CD14-positive monocyte (primary cell): ENCODE measurements around the gene KRTAP2-3. TPM values are rescaled to one million over a fixed set of nuclear protein-coding genes. Genes with fewer than 3 reads are reported as not detected.

ENCODE experiments used
- DNase-seq, 3 donors: peaks; one replicate each; pipeline ENCODE4 v3.0.0-alpha.2; 2011 to 2022
- H2AFZ ChIP-seq: 2 replicates; pipeline ENCODE4 v1.6.0; 2012; ENCODE audit warnings: mild to moderate bottlenecking, low read depth, low read length, inconsistent platforms; ENCODE audit not compliant: insufficient read depth, poor library complexity, severe bottlenecking
- H3K27ac ChIP-seq, 2 donors: 1 replicate in 1 of 2; 2 replicates in 1 of 2; pipeline ENCODE4 v1.5.1; 2012 to 2013; ENCODE audit warnings: low read length in 2 of 2, control low read depth in 1 of 2, inconsistent platforms in 1 of 2, low read depth in 1 of 2, mild to moderate bottlenecking in 1 of 2
- H3K27me3 ChIP-seq, 2 donors: one replicate each; pipeline versions ENCODE4 v1.6.0 to v1.6.1; 2011 to 2013; ENCODE audit warnings: low read length in 2 of 2; ENCODE audit not compliant: control insufficient read depth in 2 of 2, insufficient read depth in 2 of 2
- H3K36me3 ChIP-seq, 2 donors: replicated peaks in 1 of 2; 1 replicate in 1 of 2; 2 replicates in 1 of 2; pipeline versions ENCODE4 v1.5.1 to v1.6.1; 2012 to 2013; ENCODE audit warnings: low read length in 2 of 2, control low read depth in 1 of 2, inconsistent platforms in 1 of 2, mild to moderate bottlenecking in 1 of 2; ENCODE audit not compliant: insufficient read depth in 2 of 2, control insufficient read depth in 1 of 2
- H3K4me1 ChIP-seq, 2 donors: 1 replicate in 1 of 2; 2 replicates in 1 of 2; pipeline versions ENCODE4 v1.5.1 to v1.6.1; 2012 to 2013; ENCODE audit warnings: low read length in 2 of 2, control low read depth in 1 of 2, inconsistent platforms in 1 of 2, mild to moderate bottlenecking in 1 of 2, moderate library complexity in 1 of 2; ENCODE audit not compliant: insufficient read depth in 2 of 2, control insufficient read depth in 1 of 2
- H3K4me2 ChIP-seq: replicated peaks from 2 replicates; pipeline ENCODE3; 2012; ENCODE audit warnings: low read length, moderate library complexity, mild to moderate bottlenecking; ENCODE audit not compliant: poor library complexity, severe bottlenecking; ENCODE audit errors: extremely low read depth
- H3K4me3 ChIP-seq, 3 experiments: fragments of 200-600 bp in 1 of 3; sonication (generic) in 1 of 3; replicated peaks in 1 of 3; 1 replicate in 2 of 3; 2 replicates in 1 of 3; pipeline ENCODE4 v1.5.1; 2011 to 2013; ENCODE audit warnings: low read length in 3 of 3, mild to moderate bottlenecking in 3 of 3, control low read depth in 2 of 3, low read depth in 2 of 3, inconsistent platforms in 1 of 3, moderate library complexity in 1 of 3
- H3K79me2 ChIP-seq: 2 replicates; pipeline ENCODE4 v1.6.0; 2012; ENCODE audit warnings: mild to moderate bottlenecking, control low read depth, inconsistent platforms, low read length, moderate library complexity; ENCODE audit not compliant: insufficient read depth
- H3K9ac ChIP-seq: 2 replicates; pipeline ENCODE4 v1.6.0; 2017; ENCODE audit warnings: low read length, mild to moderate bottlenecking; ENCODE audit not compliant: insufficient read depth, poor library complexity, severe bottlenecking
- H3K9me3 ChIP-seq, 2 donors: replicated peaks in 1 of 2; 1 replicate in 1 of 2; 2 replicates in 1 of 2; pipeline versions ENCODE4 v1.5.1 to v1.6.1; 2012 to 2013; ENCODE audit warnings: low read length in 2 of 2, control low read depth in 1 of 2; ENCODE audit not compliant: control insufficient read depth in 1 of 2, insufficient read depth in 1 of 2
- H4K20me1 ChIP-seq: 2 replicates; pipeline ENCODE4 v1.6.0; 2012; ENCODE audit warnings: mild to moderate bottlenecking, low read length, control low read depth, moderate library complexity; ENCODE audit not compliant: insufficient read depth
- H3K27ac Mint-ChIP-seq, 7 donors: one replicate each; pipeline ENCODE4 v1.8.0; 2020; ENCODE audit warnings: mild to moderate bottlenecking in 7 of 7, mixed read lengths in 7 of 7, moderate library complexity in 6 of 7, inconsistent platforms in 2 of 7
- H3K27me3 Mint-ChIP-seq, 3 donors: one replicate each; pipeline ENCODE4 v1.8.0; 2021 to 2022; ENCODE audit warnings: low read depth in 3 of 3, mild to moderate bottlenecking in 3 of 3, mixed read lengths in 3 of 3, moderate library complexity in 3 of 3, inconsistent platforms in 1 of 3
- H3K36me3 Mint-ChIP-seq, 2 donors: one replicate each; pipeline ENCODE4 v1.8.0; 2020; ENCODE audit warnings: mixed read lengths in 2 of 2, inconsistent platforms in 1 of 2, mild to moderate bottlenecking in 1 of 2
- H3K4me1 Mint-ChIP-seq: one replicate; pipeline ENCODE4 v1.8.0; 2020; ENCODE audit warnings: mild to moderate bottlenecking, mixed read lengths
- H3K4me3 Mint-ChIP-seq, 2 donors: one replicate each; pipeline ENCODE4 v1.8.0; 2020; ENCODE audit warnings: mild to moderate bottlenecking in 2 of 2, mixed read lengths in 2 of 2, moderate library complexity in 1 of 2
- H3K9me3 Mint-ChIP-seq, 7 donors: one replicate each; pipeline ENCODE4 v1.8.0; 2020 to 2022; ENCODE audit warnings: mixed read lengths in 7 of 7, mild to moderate bottlenecking in 6 of 7, moderate library complexity in 6 of 7, inconsistent platforms in 2 of 7
- WGBS: methylation state at CpG from one replicate; pipeline ENCODE4 v1.1.5; 2013; ENCODE audit warnings: missing lambda C conversion rate; ENCODE audit not compliant: insufficient coverage; 5-methylcytosine and 5-hydroxymethylcytosine counted together
- intact Hi-C, 2 donors: fragments of 100-400 bp; cut with micrococcal nuclease; formaldehyde crosslinking; loops; one replicate each; pipeline versions ENCODE4 v1.15.0 to v1.15.1; 2023
- polyA plus RNA-seq, 3 donors: library from polyadenylated mRNA; depleted of rRNA in 1 of 3; unstranded in 2 of 3; stranded (reverse) in 1 of 3; fragments of 300-500 nt in 2 of 3; fragments of >200 nt in 1 of 3; fragmentation: Illumina TruSeq in 2 of 3; gene quantifications; 1 replicate in 2 of 3; 2 replicates in 1 of 3; pipeline ENCODE4 v1.2.3, GENCODE V29; 2012 to 2021
- TF ChIP-seq, protein P1 (sequence below): fragments of 200-600 bp; IDR thresholded peaks from one replicate; pipeline ENCODE4 v1.8.0; 2022; ENCODE audit warnings: antibody characterized with exemption, mild to moderate bottlenecking

The KRTAP2-3 gene
- polyA plus RNA-seq, 3 donors, result not detected

DNA sequence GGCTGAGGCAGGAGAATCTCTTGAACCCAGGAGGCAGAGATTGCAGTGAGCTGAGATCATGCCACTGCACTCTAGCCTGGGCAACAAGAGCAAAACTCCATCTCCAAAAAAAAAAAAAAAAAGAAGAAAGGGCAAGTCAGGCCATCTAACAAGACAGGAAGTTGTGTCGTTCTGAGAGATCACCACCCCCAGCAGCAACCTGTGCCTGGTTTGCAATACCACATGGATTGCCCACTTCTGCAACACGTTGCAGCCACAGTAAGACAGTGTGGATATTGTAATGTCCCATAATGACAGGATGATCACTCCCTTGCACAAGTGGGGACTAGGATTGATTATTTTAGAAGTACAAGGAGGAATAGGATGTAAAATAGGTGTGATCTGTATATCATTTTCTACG lies 9.1 kb upstream of the KRTAP2-3 start:
- Histone ChIP-seq H3K9ac (no peak overlapping the region), H3K9me3 (no peaks in the 10 kb centered on the region), H3K4me1 (no peaks in the 10 kb centered on the region), H2AFZ (no peak overlapping the region), H3K27me3 (no peaks in the 10 kb centered on the region), H3K27ac (no peak overlapping the region), H3K4me2 (no peak overlapping the region), H3K36me3 (no peaks in the 10 kb centered on the region), H3K4me3 (no peak overlapping the region), H3K79me2 (no peaks in the 10 kb centered on the region), H4K20me1 (no peaks in the 10 kb centered on the region)
- H3K4me1 Mint-ChIP-seq, result no peaks in the 10 kb centered on the region
- TF ChIP-seq, protein P1, sequence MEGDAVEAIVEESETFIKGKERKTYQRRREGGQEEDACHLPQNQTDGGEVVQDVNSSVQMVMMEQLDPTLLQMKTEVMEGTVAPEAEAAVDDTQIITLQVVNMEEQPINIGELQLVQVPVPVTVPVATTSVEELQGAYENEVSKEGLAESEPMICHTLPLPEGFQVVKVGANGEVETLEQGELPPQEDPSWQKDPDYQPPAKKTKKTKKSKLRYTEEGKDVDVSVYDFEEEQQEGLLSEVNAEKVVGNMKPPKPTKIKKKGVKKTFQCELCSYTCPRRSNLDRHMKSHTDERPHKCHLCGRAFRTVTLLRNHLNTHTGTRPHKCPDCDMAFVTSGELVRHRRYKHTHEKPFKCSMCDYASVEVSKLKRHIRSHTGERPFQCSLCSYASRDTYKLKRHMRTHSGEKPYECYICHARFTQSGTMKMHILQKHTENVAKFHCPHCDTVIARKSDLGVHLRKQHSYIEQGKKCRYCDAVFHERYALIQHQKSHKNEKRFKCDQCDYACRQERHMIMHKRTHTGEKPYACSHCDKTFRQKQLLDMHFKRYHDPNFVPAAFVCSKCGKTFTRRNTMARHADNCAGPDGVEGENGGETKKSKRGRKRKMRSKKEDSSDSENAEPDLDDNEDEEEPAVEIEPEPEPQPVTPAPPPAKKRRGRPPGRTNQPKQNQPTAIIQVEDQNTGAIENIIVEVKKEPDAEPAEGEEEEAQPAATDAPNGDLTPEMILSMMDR, result no peak
- no peak for DNase-seq
- 100% methylated on average over 1 of the region's 3 CpGs for WGBS
- peaks cover 0 to 3% (median 0%) of the 10 kb centered on the region in 7 donors for H3K9me3 Mint-ChIP-seq
- H3K36me3 Mint-ChIP-seq, result no peaks in the 10 kb centered on the region
- intact Hi-C loops, result no loop called here
- no peaks in the 10 kb centered on the region for H3K27me3 Mint-ChIP-seq
- H3K4me3 Mint-ChIP-seq, result no peak overlapping the region
- H3K27ac Mint-ChIP-seq, result no peak overlapping the region

DNA sequence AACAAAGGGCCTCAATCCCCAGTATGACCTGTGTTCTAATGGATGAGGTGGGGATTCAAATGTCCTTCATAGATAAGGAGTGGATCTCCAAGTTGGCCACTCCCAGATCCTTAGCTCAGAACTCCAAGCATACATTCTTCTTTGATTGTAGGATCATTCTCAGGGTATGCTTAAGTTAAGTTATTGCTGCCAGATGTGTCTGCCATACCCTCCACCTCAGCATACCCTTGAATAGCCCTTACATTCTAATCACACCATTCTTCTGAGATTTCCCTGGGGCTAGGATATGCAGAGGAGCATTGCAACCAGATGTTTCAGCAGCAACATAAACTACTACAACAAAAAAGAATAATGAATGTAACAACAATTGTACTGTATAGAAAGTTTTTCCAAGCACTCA lies 7.4 kb upstream of the KRTAP2-3 start:
- Mint-ChIP-seq H3K27ac (no peak overlapping the region), H3K27me3 (peaks cover 0 to 3% (median 2%) of the 10 kb centered on the region in 3 donors), H3K4me3 (no peak overlapping the region), H3K9me3 (peaks cover 0 to 3% (median 0%) of the 10 kb centered on the region in 7 donors), H3K36me3 (no peaks in the 10 kb centered on the region), H3K4me1 (no peaks in the 10 kb centered on the region)
- Histone ChIP-seq H4K20me1 (no peaks in the 10 kb centered on the region), H3K9me3 (no peaks in the 10 kb centered on the region), H3K4me3 (no peak overlapping the region), H3K4me1 (no peaks in the 10 kb centered on the region), H3K4me2 (no peak overlapping the region), H3K79me2 (no peaks in the 10 kb centered on the region), H3K27me3 (peaks cover 3 to 4% of the 10 kb centered on the region in 2 donors), H3K9ac (no peak overlapping the region), H3K27ac (no peak overlapping the region), H3K36me3 (no peaks in the 10 kb centered on the region), H2AFZ (no peak overlapping the region)
- DNase-seq, result no peak
- TF ChIP-seq, protein P1, result no peak
- intact Hi-C loops, result no loop called here
